GM19238 (cell line): ENCODE measurements around the gene PRSS23.

Experiments used
- DNase-seq: peaks from one replicate; pipeline ENCODE4 v3.0.0; 2011; ENCODE audit warnings: low spot score; ENCODE audit not compliant: insufficient read length

Gene PRSS23

DNA sequence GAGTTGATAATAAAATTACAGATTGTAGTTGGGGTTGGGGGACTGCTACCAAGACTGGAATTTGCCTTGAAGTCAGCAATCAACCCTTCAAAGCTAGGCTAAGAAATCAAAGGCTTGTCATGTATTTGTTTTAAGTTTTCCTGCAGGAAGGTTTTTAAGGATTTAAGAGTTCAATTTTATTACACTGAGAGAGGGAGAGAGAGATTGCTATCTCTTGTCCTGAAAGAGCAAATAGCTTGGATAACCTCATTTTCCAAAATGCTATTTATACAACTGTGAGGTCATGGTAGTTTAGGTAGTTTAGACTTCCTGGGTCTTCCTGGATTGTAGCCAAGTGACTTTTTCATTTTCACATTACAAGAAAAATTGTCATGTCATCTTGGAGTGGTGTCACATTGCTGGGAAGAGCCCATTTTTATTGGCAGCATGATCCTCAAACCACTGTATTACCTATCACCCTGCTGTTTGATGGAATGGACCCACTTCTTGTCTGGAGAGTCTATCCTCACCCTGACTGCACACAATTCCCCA lies 10.1 kb upstream of the PRSS23 start:
- no peak for DNase-seq

DNA sequence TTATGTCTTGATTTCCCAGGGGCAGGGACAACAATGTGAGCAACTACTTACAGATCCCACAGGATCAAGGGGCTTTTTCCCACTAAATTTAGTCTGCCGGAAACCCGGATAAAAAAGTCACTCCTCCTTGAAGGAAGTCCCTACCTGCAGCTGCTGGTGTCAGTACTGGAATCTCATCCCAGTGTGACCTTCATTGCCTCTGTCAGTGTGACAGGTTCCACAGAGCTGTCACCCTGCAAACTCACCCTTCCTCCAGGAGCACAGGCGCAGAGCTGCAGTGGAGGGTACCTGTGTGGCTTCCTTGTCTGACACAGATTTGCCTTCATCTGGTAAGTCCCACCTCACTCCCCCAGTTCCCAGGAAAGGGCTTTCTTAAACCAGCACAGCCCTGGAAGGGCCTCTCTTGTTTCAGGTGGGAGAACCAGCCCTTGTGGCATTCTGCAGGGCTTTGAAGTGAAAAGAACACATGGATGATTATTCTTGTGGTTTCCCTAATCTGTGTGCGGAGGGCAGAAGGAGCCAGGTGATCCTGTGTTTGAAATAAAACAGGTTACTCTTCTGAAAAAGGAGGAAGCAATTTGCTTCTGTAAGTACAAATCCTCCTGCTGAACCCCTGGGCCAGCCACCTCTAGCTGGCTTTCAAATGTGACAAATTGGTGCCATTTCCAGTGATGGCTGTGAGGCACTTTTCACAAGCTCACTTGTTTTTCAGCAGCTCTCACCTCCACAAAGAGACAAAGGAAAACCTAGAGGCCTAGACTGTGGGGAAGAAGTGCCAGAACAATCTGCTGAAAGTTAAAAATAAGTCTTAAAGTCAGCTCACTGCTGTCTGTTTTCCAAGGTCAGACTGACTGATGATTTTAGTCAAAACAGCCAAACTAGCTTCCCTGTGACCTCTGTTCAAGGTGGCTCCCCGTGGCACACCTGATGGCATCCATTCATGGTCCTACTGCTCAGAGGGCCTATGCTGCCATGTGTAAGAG lies 9.2 kb upstream of the PRSS23 start:
- DNase-seq, result no peak

GRCh38 chr11:86792150-86792549 lies 8.2 kb upstream of the PRSS23 start:
- no peak for DNase-seq

DNA sequence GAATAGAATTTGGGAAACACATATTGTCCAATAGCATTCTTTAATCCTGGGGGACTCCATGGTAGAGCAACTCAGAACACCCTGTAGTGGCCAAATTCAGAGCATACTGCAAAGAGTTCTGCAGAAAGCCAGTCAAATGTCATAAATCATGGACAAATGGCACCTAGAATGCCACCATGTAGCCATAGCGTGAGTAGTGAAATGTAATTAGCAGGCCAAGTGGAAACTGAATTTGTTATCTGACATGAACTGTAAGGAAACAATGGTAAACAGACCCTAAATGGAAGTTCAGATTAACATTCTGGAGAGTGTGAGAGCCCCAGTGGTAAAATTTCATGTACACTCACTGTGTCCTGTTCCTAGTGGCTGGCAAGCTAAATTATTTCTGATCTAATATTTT lies 7.0 kb upstream of the PRSS23 start:
- DNase-seq, result no peak

GRCh38 chr11:86795511-86795910 lies 4.8 kb upstream of the PRSS23 start:
- no peak for DNase-seq

DNA sequence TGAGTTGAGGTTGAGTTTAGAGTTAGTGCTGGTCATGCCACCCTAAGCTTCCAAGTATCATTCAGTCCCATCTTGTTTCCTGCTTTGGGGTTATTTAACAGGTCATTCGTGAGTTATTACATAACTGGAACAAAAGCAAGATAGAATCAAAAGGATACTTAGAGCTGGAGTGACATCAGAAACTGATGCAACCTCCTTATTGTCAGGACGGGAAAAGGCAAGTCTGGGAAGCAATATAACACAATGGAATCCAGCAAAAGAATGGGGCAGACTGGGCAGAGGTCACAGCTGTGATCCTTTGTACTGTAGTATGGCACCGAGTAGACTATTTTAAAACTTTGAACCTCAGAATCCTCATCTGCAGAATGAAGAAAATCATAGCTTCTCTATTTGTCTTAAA lies 4.4 kb upstream of the PRSS23 start:
- DNase-seq, result no peak

GRCh38 chr11:86797133-86797532 lies 3.2 kb upstream of the PRSS23 start:
- no peak for DNase-seq

- DNase-seq, result no peak
Measured at GRCh38 chr11:86798988-86799387, 1.4 kb upstream of the PRSS23 start.

DNA sequence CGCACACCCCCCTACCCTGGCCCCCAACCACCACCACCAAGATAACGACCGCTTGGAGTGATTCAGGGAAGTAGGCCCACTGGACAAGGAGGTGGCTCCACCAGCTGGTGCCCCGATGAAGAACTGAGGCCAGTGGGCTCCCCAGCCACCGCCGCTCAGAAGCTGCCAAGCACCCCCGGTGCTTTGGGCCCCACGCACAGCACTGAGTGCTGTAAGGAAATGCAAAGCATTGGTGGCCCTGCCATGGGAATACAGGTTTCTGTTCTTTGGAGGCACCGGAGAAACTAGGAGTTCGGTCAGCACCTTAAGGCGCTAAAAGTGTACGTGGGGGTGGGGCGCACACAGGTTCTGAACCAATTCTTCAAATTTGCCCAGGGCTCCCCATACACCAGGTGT lies 664 bp upstream of the PRSS23 start:
- no peak for DNase-seq

GRCh38 chr11:86800960-86801272 lies 574 bp downstream of the PRSS23 start:
- DNase-seq, result no peak

GRCh38 chr11:86801364-86801763 lies 1.0 kb downstream of the PRSS23 start:
- no peak for DNase-seq

DNA sequence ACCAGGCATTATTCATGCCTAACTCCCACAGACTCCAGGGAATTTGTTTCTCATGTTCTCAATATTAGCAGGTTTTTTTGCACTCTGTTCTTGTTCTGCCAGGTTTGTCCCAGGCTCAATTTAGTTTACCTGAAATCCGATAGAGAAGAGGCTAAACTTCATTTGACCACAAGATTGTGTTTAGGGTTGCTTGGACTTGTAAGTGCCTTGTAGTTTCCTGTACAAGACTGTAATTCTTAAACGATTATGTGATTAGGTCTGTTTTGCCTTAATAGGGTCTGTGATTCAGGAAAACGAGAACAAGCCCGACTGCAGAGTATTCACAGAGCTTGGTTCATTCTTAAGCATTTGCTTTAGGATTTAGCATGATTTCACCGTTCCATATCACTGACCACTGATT lies 1.8 kb downstream of the PRSS23 start:
- DNase-seq, result no peak

- no peak for DNase-seq
Measured at GRCh38 chr11:86802601-86803051, 2.3 kb downstream of the PRSS23 start.

GRCh38 chr11:86803136-86804045 lies 3.0 kb downstream of the PRSS23 start:
- no peak for DNase-seq

DNA sequence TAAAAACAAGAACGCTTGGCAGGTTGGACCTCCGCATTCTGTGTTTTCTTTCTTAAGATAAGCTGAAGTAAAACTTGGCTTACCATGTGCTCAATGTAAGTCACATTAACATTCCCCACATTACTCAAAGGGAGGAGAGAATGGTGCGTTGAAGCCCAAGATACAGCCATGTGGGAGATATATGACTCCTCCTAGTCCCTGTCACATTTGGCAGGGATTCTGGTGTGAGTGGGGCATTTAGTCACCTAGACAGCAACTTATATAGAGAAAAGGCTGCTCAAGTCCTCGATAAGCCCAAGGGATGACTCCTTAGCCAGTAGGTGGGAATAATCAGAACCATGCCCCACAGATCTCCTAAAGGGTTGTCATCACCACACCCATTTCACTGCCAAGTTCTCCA lies 4.6 kb downstream of the PRSS23 start:
- DNase-seq, result no peak

GRCh38 chr11:86805873-86806310 lies 5.5 kb downstream of the PRSS23 start:
- no peak for DNase-seq

- DNase-seq, result no peak
Measured at GRCh38 chr11:86806903-86807302, 6.6 kb downstream of the PRSS23 start.

DNA sequence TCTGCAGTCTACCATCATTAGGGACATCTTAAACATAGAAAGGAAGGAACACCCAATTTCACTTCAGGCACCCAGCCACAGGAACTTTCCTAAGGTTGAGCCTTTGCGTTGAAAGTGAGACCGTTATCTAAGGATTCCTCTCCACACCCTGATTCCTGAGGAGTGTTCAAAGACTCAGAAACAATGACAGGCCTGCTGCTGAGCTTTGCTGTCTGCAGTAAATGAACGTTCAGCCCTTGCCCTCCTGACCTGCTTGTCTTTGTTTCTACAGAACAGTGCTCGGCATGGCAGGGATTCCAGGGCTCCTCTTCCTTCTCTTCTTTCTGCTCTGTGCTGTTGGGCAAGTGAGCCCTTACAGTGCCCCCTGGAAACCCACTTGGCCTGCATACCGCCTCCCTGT lies 7.0 kb downstream of the PRSS23 start:
- DNase-seq, result no peak

- no peak for DNase-seq
Measured at GRCh38 chr11:86809561-86809960, 9.2 kb downstream of the PRSS23 start.

DNA sequence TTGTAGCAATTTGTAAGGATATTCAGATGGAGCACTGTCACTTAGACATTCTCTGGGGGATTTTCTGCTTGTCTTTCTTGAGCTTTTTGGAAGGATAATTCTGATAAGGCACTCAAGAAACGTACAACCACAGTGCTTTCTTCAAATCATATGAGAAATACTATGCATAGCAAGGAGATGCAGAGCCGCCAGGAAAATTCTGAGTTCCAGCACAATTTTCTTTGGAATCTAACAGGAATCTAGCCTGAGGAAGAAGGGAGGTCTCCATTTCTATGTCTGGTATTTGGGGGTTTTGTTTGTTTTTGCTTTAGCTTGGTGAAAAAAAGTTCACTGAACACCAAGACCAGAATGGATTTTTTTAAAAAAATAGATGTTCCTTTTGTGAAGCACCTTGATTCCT lies 9.9 kb downstream of the PRSS23 start:
- DNase-seq, result no peak

GRCh38 chr11:86811637-86812321 lies 11.4 kb downstream of the PRSS23 start:
- no peak for DNase-seq

GRCh38 chr11:86812322-86812670 lies 12.0 kb downstream of the PRSS23 start:
- DNase-seq, result no peak
